Peyer's patch (tissue), 4 donors: ENCODE data around the gene DFFA.

Source experiments
- CTCF ChIP-seq, 6 experiments: fragments of 450-650 bp in 4 of 6; fragments of 200-600 bp in 2 of 6; sonication (generic) in 1 of 6; IDR thresholded peaks; one replicate each; pipeline ENCODE4 v1.5.1; 2017 to 2019; ENCODE audit warnings: antibody characterized with exemption in 6 of 6, mild to moderate bottlenecking in 3 of 6, moderate library complexity in 1 of 6
- POLR2A ChIP-seq, 2 donors: fragments of 450-650 bp; IDR thresholded peaks; one replicate each; pipeline ENCODE4 v1.5.1; 2017; ENCODE audit warnings: antibody characterized with exemption in 2 of 2, mild to moderate bottlenecking in 2 of 2, moderate library complexity in 2 of 2

GRCh38 chr1:10415211-10415930 is 57.0 kb downstream of the DFFA start:
- TF ChIP-seq CTCF (IDR thresholded peaks at IDR 0.05) (no peak), POLR2A (IDR thresholded peaks at IDR 0.05) (no peak)
